Measurements from ENCODE around the gene UMOD.

Gene UMOD

DNA sequence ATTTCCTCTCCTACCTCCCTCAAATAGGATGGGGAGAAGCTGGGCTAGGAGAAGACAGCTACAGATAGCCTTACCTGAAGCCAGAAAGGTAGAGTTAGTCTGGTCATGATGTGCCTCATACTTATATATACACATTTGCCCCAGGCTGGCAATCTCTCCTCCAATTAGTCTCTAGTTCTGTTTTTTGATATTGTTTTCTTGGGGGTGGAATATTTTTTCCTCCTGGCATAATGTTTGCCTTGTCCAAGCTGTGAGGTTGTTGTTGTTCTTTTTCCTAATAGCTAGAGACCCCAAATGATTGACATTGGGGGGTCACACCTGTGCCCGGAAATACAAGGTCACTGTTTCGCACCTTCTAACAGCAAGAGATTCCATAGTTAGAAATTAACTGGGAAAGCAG, at the start of gene UMOD:
UMOD (minus strand) TSS at position 101 of the 400 bp plus-strand sequence. CDS start 1,978 bp downstream, outside the sequence.
- no peak for DNase-seq (ENCODE audit: low read depth in 1 of 2, low spot score in 1 of 2)

DNA sequence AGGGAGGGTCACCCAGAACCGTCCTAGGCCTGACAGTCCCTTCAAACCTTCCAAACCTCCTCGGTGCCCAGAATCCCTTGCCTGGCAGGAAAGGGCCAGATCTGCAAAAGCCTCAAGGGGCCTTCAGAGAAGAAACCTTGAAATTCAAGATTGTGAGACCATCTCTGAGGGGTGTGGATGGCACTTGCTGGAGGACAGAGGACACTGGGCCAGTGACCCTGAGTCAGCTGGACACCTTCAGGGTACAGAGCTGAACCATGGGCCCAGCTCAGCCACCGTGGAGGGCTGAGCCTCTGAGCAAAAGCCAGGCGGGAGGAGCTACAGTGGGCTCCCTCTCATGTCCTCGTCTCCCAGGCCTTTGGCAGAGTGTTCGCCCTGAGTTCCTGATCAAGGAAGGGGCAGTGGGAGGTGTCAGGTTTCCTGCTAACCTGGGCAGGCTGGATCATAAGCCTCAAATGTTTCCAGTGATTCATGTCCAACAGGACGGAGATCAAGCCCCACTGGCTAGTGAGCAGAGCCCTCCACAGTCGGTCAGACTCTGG, 49.0 kb upstream of the UMOD start:
- no peak for DNase-seq (ENCODE audit: low read depth in 1 of 2, low spot score in 1 of 2)

DNA sequence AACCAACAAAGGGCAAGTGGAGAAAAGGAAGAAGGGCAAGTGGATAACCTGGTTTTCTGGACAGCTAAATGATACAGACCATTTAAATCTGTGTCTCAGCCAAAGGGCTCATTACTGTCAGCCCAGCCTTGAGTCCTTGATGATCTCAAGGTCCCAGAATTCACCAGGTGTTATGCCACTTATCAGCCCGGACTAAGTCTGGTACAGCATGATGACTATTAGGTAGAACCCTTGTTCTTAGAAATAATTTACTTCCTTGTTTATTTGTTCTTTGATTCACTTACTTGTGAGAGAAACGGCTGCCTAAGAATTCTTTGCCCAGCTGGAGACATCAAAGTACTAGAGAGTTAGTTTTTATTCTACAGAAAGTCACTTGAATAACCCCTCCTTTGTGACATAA, 48.6 kb upstream of the UMOD start:
- no peak for DNase-seq (ENCODE audit: low read depth in 1 of 2, low spot score in 1 of 2)

DNA sequence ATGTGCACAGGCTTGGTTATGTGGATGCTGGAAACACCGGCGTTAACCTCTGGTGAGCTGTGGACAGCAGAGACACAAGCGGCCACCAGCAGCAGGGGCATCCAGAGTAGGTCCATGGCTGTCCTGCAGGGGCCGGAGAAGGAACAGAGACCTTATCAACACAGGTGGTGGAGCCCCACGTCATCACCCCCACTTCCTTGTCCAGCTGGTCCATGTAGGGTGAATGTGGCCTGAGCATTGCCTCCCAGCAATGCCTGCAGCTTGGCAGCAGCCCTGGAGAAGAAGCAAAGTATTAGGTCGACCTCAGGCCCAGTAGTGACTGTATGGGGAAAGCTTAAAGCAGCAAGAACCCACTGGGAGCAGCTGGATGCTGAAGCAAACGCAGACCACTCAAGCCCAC, 46.7 kb upstream of the UMOD start:
- no peak for DNase-seq (ENCODE audit: low read depth in 1 of 2, low spot score in 1 of 2)

DNA sequence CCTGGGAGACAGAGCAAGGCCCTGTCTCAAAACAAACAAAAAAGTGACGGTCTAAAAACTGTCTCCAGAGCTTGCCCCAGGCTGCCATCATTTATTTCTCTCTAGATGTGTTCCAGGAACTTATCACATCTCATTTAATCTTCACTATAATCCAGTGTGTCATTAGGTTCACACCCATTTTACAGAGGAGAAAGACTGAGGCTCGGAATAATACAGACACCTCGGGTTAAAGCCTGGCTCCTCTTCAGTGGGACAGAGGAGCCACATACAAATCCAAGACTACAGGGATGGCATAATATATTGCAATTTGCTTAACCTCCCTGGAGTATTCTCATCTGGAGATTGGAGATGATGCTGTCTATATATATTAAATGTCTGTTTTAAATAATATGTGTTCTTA, 46.1 kb upstream of the UMOD start:
- DNase-seq (ENCODE audit: low read depth in 1 of 2, low spot score in 1 of 2): no peak

DNA sequence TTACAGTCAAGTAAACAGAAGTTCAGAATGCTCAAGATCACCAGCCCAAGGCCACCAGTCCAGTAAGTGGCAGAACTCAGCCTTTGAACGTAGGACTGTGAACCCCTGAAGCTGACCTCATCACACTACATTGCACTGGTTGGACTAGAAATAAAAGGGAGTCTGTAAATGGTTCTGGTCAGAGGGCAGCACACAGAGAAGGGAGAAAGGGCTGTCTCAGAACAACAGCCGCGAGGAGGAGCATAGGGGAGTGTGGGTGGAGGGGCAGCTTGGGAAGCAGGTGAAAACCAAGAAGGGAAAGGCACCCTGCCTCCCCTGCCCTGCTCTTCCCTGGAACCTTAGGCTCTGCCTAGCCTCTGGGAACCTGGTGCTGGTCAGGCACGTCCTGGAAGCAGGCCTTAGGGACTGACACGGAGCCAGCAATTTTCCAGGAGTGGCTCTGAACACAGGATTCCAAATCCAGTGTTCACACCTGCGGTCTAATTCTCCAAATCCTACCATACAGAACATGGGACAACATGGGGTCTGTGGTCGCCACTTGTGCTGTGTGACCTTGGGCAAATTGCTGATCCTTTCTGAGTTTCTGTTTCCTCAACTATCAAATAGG, 45.1 kb upstream of the UMOD start:
- no peak for DNase-seq (ENCODE audit: low read depth in 1 of 2, low spot score in 1 of 2)

DNA sequence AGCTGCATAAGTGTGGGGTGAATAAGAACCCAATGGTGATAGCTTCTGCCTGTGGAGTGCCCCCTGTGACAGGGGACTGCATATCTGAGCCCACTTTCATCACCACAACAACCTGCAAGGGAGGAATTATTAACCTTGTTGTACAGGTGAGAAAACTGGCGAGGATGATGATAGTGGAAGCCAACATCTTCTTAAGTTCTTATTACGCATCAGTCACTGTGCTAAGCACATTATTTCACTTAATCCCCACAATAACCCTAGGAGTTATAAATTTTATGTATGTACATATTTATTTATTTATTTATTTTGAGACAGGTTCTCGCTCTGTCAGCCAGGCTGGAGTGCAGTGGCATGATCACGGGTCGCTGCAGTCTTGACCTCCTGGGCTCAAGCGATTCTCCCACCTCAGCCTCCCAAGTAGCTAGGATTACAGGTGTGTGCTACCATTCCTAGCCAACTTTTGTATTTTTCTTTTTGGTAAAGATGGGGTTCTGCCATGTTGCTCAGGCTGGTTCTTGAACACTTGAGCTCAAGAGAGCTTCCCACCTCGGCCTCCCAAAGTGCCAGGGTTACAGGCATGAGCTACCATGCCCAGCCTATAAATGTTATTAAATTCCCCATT, 44.4 kb upstream of the UMOD start:
- DNase-seq (ENCODE audit: low read depth in 1 of 2, low spot score in 1 of 2): no peak

DNA sequence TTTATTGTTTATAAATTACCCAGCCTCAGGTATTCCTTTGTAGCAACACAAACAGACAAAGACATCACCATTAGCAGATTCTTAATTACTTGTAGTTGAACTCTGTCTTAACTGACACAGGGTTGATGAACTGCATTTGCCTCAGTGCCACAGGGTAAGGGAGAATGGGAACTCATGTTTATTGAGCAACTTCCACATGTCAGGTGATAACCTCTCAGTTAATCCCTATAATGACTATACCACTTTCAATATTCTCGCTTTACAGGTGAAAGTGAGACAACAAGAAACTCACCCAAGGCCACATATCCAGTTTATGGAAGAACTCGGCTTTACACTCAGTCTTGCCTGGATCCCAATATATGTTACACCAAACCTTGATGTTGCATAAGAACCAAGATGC, 43.4 kb upstream of the UMOD start:
- DNase-seq (ENCODE audit: low read depth in 1 of 2, low spot score in 1 of 2): no peak

DNA sequence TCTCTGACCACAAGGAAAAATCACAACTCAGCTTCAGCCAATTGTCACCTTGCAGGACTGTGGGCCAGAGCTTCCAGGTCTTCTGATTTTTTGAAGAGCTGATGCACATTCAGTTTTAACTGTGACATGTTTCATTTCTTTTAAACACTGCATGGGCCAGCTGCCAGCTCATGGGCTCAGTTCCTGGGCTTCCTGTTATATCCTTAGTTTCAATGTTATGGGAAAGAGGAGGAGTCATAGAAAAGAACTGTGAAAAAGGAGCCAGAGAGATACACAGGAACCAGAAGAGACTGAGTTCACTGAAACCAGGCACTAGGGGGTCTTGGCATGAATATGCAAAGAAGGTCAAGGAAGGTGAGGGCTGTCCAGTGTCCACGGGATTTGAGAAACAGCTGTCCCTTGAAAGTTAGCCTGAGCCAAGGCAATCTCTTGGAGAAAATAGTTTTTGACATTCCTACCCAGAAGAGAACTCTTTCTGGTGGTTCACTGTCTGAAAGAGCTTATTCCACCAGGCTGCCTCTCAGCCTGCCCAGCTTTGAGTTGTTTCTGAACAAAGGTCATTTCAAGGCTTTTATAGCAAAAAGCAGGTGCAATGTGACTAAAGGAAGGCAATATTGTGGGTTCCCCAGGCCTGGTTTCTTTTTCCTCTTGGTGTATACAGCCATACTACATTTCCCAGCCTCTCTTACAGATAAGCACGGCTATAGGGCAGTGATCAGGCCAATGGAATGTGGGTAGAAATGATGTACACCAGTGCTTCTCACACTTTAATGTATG, 41.5 kb upstream of the UMOD start:
- no peak for DNase-seq (ENCODE audit: low read depth in 1 of 2, low spot score in 1 of 2)

DNA sequence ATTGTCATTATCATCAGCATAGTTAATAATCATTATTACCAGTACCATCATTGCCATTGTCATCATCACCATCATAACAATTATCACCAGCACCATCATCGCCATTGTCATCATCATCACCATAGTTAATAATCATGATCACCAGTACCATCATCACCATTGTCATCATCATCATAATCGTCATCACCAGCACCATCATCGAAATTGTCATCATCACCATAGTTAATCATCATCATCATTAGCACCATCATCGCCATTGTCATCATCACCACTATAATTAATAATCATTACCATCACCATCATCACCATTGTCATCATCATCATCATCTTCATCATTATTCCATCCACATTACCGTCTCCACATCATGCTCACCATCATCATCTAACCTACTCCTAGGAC, 38.5 kb upstream of the UMOD start:
- DNase-seq (ENCODE audit: low read depth in 1 of 2, low spot score in 1 of 2): no peak

DNA sequence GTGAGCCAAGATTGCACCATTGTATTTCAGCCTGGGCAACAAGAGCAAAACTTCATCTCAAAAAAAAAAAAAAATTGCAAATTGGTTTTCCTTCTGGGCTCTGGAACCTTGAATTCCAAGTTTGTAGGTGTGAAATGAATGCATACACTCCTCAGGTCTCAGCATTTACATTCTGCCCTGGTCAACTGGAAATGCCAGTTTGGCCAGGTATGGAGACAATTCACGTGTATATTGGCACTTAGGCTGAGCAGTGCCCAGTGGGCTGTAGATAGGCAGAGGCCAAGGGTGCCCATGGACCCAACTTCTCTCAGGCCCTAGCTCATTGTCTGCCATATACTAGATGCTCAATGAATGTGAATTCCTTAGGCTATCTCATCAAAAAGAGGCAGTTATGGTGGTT, 36.3 kb upstream of the UMOD start:
- DNase-seq (ENCODE audit: low read depth in 1 of 2, low spot score in 1 of 2): no peak

DNA sequence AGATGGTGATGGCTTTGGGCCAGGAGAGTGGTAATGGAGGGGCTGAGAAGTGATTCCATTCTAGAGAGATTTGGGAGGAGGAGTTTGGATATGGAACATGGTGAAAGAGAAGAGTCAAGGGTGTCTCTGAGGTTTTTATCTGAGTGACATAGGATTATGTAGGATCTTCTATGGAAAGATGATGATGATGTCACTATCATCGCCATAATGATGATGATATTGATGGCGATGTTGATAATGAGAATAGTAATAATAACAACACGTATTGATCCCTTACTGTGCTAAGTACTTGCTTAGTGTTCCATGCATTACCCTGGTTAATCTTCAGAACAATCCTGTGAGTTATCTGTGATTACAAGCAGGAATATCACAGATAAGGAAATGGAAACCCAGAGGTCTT, 35.5 kb upstream of the UMOD start:
- DNase-seq (ENCODE audit: low read depth in 1 of 2, low spot score in 1 of 2): no peak

DNA sequence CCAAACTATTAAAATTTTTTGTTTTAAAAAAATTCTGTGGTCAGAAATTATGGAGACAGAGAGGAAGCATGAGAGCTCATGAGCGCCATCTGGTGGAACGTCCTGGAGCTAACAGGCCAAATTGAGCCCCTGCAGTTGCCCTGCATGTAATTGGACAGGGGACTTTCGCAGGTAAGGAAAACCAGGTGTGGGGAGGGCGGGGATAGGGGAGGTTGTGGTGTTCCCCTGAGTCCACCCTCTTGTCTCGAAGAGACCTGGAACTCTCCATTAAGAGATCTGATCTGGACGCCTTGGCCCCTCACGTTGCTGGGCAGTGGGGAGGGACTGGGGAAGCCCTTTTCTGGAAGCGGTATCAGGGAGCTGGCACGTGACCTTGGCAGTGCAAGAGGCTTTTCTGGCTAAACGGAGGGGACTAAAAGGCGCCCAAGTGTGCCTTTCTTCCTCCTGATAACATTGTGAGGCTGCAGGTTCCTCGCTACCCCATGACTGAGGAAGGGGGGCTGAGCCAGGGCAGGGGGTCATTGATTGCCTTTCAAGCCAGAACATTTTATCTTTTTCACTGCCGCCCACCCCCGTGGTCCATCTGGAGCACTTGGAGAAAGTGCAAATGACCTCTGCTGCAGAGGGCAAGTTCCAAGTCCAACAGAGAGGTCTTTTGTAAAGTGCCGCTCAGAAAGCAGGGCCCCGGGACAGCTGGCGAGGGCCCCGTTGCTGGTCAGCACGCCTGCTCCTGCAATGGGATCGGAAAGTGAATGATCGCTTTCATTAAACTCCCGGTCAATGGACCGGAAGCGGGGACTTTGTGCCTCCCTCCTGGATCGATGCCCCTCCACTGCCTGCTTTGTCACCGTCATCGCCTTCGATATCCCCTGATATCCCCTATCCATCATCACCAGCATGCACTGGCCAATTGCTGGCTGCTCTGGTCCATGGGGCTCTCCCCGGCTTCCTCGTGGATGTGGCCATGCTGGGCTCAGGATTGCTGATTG, 33.6 kb upstream of the UMOD start:
- peak in 1 of 2 donors; percentile 33 for DNase-seq (ENCODE audit: low read depth in 1 of 2, low spot score in 1 of 2)

DNA sequence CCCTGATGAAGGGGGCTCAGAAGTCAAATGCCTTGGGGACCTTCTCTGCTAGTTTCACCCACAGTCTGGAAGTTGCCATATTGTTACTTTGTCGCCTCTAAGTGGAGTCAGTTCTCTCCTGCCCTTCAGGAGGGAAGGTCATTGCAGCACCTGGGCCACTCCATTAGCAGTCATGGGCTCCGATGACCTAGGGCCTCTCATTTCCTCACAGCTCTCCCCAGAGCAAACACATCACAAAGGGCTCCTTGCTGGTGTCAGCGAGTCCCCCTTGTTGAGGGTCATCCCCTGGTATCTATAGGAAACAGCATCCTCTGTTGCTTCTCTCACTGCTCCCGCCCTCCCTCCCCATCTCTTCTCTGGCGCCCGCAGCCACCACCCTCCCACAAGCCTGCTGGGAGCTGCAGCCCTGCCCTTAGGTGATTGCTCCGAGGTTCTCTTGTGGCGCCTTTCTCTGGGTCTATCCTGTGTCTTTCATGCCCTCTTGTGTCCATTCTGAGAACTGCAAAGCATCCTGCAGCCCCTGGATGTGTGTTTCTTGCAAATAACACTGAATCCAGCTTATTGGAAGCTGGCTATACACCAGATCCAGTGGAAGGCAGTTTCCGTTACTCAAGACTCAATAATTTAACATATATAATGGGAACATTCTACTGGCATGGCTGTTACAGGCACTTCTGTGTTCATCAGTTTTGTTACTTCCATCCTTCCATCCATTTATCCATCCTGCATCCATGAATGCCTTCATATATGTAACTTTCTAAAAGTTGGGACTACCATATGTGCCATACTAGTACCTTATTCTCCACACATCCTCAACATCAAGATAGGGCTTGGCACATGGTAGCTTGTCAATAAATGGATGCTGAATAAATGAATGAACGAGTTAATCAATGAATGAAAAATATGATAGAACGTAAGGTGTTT, 30.9 kb upstream of the UMOD start:
- DNase-seq (ENCODE audit: low read depth in 1 of 2, low spot score in 1 of 2): peak in 1 of 2 donors; percentile 4

DNA sequence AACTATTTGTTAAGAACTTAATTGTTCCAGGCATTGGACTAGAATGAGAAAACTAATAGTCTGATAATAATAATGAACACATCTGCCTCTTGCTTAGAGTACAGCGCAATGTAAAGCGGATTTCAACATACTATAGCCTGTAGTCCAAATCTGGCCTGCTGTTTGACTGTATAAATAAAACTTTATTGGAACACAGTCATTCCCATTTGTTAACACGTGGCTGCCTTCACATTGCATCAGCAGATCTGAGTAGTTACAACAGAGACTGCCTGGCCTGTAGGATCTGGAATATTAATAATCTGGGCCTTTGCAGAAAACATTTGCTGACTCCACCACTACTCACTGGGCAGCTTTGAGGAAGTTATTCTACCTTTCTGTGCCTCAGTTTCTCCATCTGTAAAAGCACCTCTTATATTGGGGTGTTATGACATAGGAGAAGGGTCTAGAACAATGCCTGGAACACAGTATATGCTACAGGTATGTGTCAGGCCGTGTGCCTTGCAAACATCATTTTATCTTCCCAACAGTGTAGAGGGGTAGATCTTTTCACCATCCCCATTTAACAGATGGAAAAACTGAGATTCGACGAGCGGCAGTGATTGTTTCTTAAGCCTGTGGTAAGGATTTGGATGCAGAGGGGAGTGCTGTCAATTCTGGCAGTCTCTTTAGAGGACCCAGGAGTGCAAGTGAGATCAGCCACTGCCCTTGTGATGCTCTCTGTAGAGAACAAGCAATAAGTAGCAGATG, 29.9 kb upstream of the UMOD start:
- no peak for DNase-seq (ENCODE audit: low read depth in 1 of 2, low spot score in 1 of 2)

DNA sequence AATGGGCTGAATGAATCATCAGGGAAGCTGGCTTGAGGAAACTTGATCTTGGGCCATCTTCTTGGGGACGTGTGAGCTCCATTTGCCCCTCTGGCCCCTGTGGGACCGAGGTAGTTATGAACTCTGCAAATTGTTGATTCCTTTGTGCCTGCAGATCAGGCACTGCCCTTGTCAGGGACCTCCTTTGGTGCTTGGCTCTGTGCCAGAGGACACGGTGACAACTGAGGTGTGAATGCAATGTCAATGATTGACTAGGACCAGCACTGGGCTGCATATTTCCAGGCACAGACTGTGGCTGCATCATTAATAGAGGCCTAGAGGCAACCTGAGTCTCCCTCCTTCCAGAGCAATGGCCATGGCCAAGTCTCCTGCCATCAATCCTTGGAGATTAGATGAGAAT, 28.3 kb upstream of the UMOD start:
- no peak for DNase-seq (ENCODE audit: low read depth in 1 of 2, low spot score in 1 of 2)

DNA sequence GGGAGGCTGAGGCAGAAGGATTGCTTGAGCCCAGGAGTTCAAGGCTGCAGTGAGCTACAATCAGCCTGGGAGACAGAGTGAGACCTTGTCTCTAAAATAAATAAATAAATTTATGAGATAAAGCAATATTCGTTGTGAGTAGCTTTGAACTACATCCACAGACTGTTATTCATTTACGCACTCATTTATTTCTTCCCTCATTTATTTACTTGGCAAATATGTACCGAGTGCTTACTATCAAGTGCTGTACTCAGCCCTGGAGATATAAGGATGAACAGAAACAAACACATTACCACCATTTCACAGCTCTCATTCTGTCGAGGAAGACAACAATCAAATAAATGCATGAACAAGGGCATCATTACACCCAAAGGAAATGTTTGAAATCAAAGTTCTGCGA, 24.7 kb upstream of the UMOD start:
- DNase-seq (ENCODE audit: low read depth in 1 of 2, low spot score in 1 of 2): no peak

DNA sequence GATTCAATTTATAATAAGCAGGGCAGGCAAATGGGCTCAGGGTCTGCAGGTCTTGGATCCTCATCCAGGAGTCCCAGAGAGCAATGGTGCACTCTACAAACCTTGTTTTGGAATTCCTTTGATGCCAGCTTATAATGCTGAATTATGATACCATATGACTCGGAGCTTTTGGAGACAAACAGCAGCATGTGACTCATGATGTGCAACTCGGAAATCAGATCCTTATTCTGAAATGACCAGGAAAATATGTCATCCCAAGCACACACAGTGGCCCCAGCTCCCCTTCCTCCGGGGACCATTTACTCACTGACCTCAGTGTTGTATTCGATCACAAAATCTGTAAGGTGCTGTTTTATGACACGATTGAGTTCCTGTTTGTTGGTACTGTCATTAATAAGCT, 20.2 kb upstream of the UMOD start:
- no peak for DNase-seq (ENCODE audit: low read depth in 1 of 2, low spot score in 1 of 2)

DNA sequence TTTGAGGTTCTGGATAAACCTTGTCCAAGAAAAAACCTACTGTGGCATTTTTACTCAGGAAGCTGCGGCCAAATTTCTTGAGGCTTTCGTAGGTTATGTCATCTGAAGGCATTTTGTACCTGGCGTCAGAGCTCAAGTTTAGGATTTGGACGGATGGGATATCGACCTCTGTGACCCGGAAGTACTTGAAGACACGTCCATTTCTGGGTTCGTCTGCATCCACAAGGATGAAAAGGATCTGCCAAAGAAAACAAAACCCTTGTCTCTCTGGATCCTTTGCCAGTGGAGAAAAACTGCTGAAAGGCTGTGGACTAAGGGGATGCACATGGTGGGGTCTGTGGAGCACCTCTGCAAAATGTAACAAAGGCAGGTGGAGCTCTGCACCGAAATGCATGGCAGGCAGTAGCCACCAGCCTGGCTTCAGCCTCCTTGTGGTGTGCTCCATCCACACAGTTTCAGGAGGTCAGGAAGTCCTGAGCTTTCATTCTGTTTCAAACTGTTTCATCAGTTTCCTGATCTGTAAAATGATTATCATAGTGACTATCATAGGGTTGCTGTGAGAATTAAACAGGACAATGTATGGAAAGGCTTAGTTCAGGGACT, 17.0 kb upstream of the UMOD start:
- DNase-seq (ENCODE audit: low read depth in 1 of 2, low spot score in 1 of 2): no peak

Data from stimulated activated CD4-positive, alpha-beta T cell treated with anti-CD3 and anti-CD28 coated beads, Interleukin-15, amount 100 ng/mL, for 1 hour (primary cell).